Choroid plexus epithelial cell (primary cell): ENCODE measurements around the gene FGD2.

Experiments
- DNase-seq: peaks from one replicate; pipeline ENCODE4 v3.0.0-alpha.2; 2010; ENCODE audit warnings: low read depth
- H3K4me3 ChIP-seq: 2 replicates; pipeline ENCODE4 v1.5.1; 2011; ENCODE audit warnings: low read depth, mild to moderate bottlenecking, control low read depth, low read length, moderate library complexity
- TF ChIP-seq, protein P1 (sequence below): conservative IDR thresholded peaks from 2 replicates; pipeline ENCODE4 v1.5.1; 2011; ENCODE audit warnings: low read depth, mild to moderate bottlenecking, control low read depth, inconsistent platforms, low read length, moderate library complexity

The FGD2 gene

DNA sequence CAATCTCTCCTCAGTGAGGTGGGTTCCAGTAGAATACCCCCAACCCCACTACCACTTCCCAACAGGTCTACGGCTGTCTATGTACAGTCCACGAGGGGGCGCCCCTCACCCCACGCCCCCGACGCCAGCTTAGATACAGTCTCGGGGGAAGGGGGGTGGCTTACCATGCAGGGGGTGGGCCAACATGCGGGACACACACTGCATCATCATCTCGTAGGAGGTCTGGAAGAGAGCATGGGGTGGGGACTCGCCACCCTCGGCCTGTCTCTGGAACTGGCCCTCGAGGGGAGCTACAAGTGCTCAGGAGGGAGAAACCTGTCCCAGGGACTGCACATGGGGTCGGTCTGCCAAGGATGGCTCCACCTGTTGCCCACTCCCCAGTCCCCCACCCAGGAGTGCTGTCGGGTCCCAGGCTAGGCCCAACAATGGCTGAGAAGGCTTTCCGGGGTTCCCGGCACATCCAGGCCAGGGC, 27.9 kb upstream of the FGD2 start:
- TF ChIP-seq, protein P1, sequence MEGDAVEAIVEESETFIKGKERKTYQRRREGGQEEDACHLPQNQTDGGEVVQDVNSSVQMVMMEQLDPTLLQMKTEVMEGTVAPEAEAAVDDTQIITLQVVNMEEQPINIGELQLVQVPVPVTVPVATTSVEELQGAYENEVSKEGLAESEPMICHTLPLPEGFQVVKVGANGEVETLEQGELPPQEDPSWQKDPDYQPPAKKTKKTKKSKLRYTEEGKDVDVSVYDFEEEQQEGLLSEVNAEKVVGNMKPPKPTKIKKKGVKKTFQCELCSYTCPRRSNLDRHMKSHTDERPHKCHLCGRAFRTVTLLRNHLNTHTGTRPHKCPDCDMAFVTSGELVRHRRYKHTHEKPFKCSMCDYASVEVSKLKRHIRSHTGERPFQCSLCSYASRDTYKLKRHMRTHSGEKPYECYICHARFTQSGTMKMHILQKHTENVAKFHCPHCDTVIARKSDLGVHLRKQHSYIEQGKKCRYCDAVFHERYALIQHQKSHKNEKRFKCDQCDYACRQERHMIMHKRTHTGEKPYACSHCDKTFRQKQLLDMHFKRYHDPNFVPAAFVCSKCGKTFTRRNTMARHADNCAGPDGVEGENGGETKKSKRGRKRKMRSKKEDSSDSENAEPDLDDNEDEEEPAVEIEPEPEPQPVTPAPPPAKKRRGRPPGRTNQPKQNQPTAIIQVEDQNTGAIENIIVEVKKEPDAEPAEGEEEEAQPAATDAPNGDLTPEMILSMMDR, result peak; percentile 61
- DNase-seq, result peak; percentile 28

DNA sequence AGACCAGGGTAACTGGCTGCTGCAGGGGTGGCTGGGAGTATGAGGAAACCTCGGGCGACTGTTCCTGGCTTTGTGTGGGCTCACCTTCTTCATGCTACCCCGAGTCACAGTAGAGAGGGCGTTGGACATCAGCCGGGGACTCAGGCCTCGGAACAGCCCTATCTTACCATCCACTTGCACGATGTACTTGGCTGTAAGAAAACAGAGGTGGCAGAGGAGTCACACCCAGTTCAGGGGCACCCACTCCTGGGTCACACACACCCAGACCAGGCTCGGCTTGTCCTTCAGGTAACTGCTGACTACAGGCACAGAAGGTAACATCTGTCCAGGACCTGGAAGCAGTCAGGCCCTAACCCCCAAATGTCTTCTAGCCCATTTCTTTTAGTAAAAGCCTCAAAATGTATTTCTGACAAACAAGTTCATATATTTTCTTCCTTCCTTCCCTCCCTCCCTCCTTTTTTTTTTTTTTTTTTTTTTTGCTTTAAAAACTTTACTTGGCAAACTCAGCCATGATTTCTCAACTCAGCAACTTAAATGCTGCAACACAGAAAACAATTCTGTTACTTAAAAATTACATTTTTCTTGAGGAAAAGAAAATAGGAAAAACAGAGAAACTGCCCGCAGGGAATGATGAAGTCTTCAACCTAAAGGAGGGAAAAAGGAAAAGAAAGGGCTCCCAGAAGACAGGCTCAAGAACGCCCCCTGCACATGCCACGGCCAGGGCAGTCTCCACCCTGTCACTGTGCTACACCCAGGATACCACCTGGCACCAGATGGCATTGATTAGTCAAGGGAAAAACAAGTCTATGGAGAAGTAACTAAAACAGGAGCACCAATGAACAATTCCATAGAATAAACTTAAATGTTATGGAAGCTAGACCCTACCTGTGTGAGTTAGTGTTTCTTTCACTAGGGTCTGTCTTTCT, 26.8 kb upstream of the FGD2 start:
- H3K4me3 ChIP-seq, result no peak overlapping the region
- no peak for DNase-seq
- TF ChIP-seq, protein P1, result no peak

More for the DNA sequence above, 27.9 kb upstream of the FGD2 start:
- no peak overlapping the region for H3K4me3 ChIP-seq

DNA sequence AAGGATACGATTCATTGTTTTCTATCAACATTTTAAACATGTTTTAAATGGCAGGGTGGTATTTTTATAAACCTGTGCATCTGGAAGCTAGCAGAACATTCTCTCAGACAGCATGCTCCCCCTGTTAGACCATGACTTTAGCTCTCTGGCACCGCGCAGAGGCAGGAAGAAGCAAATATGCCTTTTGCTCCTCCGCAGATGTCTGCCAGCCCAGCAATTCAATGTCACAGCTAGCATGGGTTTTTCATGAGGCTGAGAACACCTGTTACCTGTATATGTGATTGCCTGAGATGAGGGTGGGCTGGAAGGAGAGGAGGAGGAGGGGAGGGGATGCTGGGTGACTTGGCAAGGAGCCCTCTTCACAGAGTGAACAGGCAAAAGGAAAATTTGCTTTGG, 26.1 kb upstream of the FGD2 start:
- TF ChIP-seq, protein P1, result peak; percentile 90
- peak; percentile 84 for DNase-seq

DNA sequence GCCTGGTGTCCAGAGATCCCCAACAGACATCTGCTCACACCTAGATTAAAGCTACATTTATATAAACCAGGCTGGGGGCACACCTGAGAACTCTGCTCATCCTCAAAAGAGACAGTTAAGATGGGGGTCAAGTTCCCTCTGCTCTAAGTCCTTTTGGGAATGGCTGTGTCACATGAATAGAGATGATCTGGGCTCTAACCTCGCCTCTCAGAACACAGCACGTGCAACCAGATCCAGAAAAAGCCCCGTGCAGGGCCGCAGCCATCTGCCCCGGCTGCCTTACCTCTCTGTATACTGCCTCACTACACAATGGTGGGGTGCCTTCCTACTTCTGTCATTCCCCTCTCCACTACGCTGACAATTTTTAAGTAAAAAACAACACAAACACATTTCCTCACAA, 25.3 kb upstream of the FGD2 start:
- TF ChIP-seq, protein P1, result no peak
- DNase-seq, result no peak

More for the DNA sequence above, 26.1 kb upstream of the FGD2 start:
- H3K4me3 ChIP-seq, result no peak overlapping the region

DNA sequence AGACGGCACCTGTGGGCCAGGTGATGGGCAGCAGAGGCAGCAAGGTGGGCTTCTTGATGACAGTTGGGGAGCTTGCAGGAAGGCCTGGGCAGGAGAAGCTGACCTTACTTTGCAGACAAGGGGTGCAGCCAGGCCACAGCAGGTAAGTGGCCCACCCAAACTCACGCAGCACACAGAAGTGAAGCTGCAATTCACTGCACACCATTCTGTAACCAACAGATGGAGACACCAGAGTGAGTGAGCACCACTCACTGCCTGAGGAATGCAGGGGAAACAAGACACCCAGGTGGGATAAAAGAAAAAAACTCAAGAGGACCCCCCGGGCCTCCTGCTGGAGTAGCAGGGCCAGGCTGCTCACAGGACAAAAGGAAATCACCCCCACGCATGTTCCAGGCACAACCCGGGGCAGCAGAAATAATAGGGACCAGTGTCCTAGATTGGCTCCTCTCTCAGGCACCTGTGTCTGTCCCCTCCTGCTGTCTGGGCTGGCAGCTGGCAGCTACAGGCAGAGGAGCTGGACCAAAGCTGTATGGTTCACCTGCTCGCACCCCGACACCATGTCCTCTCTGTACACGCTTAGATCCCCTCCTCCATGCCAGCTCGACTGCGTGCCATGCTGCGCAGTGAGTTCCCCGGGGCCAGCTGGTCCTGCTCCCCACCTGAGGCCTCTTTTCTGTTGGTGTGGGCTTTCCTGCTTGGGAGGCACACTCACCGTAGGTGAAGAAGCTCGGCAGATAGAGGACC, 24.4 kb upstream of the FGD2 start:
- H3K4me3 ChIP-seq, result no peak overlapping the region
- TF ChIP-seq, protein P1, result peak; percentile 47
- no peak for DNase-seq

More for the DNA sequence above, 25.3 kb upstream of the FGD2 start:
- H3K4me3 ChIP-seq, result no peak overlapping the region

DNA sequence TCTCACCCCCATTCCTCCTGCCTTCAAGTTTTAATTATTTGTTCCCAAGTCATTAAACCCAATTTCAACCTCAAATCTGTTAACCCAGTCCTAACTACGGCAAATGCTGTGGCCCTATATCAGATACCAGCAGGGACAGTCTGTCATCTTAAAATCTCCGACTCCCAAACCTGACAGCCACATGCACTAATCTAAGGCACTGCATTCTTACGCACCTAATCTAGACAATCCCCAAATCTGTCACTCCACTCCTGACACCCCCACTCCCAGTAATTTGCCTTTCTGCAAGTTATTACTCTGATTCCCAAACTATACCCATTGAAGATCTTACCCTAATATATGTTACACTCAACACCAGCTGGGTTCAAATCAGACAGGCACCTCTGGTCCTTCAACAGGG, 21.9 kb upstream of the FGD2 start:
- TF ChIP-seq, protein P1, result no peak
- peak overlapping the region; percentile 100 for H3K4me3 ChIP-seq
- DNase-seq, result no peak
